PFSK-1 (cell line): ENCODE results near the gene MMRN1.

Source experiments
- POLR2AphosphoS5 ChIP-seq: IDR thresholded peaks from 2 replicates; pipeline ENCODE4 v1.6.1; 2012; ENCODE audit warnings: low read depth, mild to moderate bottlenecking, control low read depth, low read length, moderate library complexity
- SIN3A ChIP-seq: IDR thresholded peaks from 2 replicates; pipeline ENCODE4 v1.6.1; 2012; ENCODE audit warnings: mild to moderate bottlenecking, low read length, moderate library complexity, borderline replicate concordance; ENCODE audit not compliant: insufficient read depth
- TAF1 ChIP-seq: IDR thresholded peaks from 2 replicates; pipeline ENCODE4 v1.6.1; 2012; ENCODE audit warnings: low read length, control low read depth, borderline replicate concordance; ENCODE audit not compliant: insufficient read depth

DNA sequence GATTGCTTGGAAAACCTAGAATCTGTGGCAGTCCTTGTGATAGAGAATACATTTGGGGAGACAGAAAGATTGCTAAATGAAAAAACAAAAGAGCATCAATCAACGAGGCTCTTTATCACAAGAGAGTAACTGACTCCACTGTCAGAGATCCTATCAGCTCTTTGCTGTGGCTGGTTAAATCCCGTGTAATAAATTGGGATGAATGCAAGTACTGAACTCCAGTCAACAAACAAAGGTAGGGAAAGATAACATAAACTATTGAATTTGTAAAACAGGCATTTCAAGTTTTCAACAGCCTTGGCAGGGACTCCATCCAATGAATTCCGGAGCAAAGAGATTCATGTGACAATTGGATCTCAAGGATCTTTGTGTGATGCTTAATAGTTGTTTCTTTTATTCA lies 21.3 kb downstream of the MMRN1 start:
- no peak for TF ChIP-seq TAF1
- no peak for TF ChIP-seq POLR2AphosphoS5
- TF ChIP-seq SIN3A: no peak
